Measurements from ENCODE around the gene MRPL2.

MRPL2 gene

DNA sequence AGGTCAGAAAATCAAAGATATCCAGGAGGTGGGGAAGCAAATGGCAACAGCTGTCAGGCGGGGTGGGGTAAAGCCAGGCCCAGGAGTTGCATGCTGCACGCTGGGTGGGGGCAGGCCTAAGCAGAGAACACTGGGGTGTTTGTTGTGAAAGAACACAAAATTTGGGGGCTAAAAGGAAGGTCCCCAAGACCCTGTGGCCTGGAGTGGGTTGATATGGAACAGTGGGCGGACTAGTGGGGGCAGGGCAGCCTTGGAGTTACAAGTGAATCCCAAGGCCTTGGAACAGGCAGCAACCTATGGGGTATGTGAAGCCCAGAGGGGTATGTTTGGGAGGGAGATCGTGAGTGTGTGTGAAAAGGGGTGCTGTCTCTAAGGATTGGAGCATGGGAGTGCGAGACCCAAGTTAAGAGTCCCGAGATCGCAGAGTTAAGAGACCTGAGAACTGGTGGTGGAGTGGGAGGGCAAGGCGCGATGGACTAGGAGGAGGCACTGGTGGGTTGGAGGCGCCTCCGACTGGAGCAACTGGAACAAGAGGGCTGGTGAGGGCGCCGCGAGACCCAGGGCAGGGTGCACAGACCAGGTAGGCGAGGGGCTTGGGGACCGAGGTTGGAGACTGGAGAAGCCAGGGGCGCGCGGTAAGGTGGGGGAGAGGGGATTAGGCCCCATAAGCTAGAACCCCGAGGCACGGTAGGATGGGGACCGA lies 6.2 kb downstream of the MRPL2 start:
- Histone ChIP-seq H3K18ac (ENCODE audit: low read length) (peak overlapping the region; percentile 54), H3K4me1 (ENCODE audit: control insufficient read depth, low read depth, low read length) (peaks cover 4% of the 10 kb centered on the region), H3K56ac (ENCODE audit: low read length) (peak overlapping the region; percentile 94), H3K9ac (ENCODE audit: low read length) (peak overlapping the region; percentile 98), H3K4me3 (ENCODE audit: low read length) (peak overlapping the region; percentile 73), H3K27me3 (ENCODE audit: insufficient read depth, low read length, poor library complexity) (no peaks in the 10 kb centered on the region), H2BK15ac (replicated peaks; ENCODE audit: low read depth) (no peak overlapping the region), H2AK5ac (ENCODE audit: low read length) (peak overlapping the region; percentile 68), H3K36me3 (ENCODE audit: control insufficient read depth, insufficient read depth, low read length) (peaks cover 2% of the 10 kb centered on the region), H3K79me1 (ENCODE audit: low read length) (peaks cover 14% of the 10 kb centered on the region), H4K8ac (ENCODE audit: low read depth, low read length) (no peak overlapping the region), H3K27ac (ENCODE audit: low read depth, low read length) (peak overlapping the region; percentile 81), H2BK120ac (ENCODE audit: low read depth, low read length) (no peak overlapping the region), H2BK5ac (ENCODE audit: low read length) (peak overlapping the region; percentile 90), H4K5ac (ENCODE audit: low read length) (no peak overlapping the region), H3K79me2 (ENCODE audit: control insufficient read depth, insufficient read depth, low read length) (peaks cover 5% of the 10 kb centered on the region), H3K4ac (ENCODE audit: low read depth, low read length) (peak overlapping the region; percentile 95), H3K23ac (ENCODE audit: low read length) (peak overlapping the region; percentile 83), H3K4me2 (ENCODE audit: low read length) (peak overlapping the region; percentile 89)
- WGBS (ENCODE audit: extremely low coverage, insufficient coverage, low lambda C conversion rate): no CpG with 5 or more reads among the region's 22 CpGs
- DNase-seq: peak; percentile 54

- H3K27ac ChIP-seq (ENCODE audit: low read depth, low read length): no peak overlapping the region
- no peak for DNase-seq
- peak overlapping the region; percentile 11 for H2AK5ac ChIP-seq (ENCODE audit: low read length)
- H3K4me2 ChIP-seq (ENCODE audit: low read length): no peak overlapping the region
- H3K79me2 ChIP-seq (ENCODE audit: control insufficient read depth, insufficient read depth, low read length): peaks cover 3% of the 10 kb centered on the region
- H2BK15ac ChIP-seq (replicated peaks; ENCODE audit: low read depth): no peak overlapping the region
- no peak overlapping the region for H2BK5ac ChIP-seq (ENCODE audit: low read length)
- H3K56ac ChIP-seq (ENCODE audit: low read length): peak overlapping the region; percentile 94
- peaks cover 4% of the 10 kb centered on the region for H3K4me1 ChIP-seq (ENCODE audit: control insufficient read depth, low read depth, low read length)
- H3K36me3 ChIP-seq (ENCODE audit: control insufficient read depth, insufficient read depth, low read length): peaks cover 2% of the 10 kb centered on the region
- H2BK120ac ChIP-seq (ENCODE audit: low read depth, low read length): no peak overlapping the region
- H3K9ac ChIP-seq (ENCODE audit: low read length): peak overlapping the region; percentile 98
- no peak overlapping the region for H3K18ac ChIP-seq (ENCODE audit: low read length)
- peak overlapping the region; percentile 55 for H3K23ac ChIP-seq (ENCODE audit: low read length)
- H4K5ac ChIP-seq (ENCODE audit: low read length): no peak overlapping the region
- no peak overlapping the region for H3K4me3 ChIP-seq (ENCODE audit: low read length)
- no peak overlapping the region for H4K8ac ChIP-seq (ENCODE audit: low read depth, low read length)
- H3K4ac ChIP-seq (ENCODE audit: low read depth, low read length): no peak overlapping the region
- no peaks in the 10 kb centered on the region for H3K27me3 ChIP-seq (ENCODE audit: insufficient read depth, low read length, poor library complexity)
- WGBS (ENCODE audit: extremely low coverage, insufficient coverage, low lambda C conversion rate): no CpG with 5 or more reads among the region's 19 CpGs
- H3K79me1 ChIP-seq (ENCODE audit: low read length): peaks cover 12% of the 10 kb centered on the region
These were observed 6.9 kb downstream of the MRPL2 start for GRCh38 chr6:43052225-43052841.

GRCh38 chr6:43050981-43051380 lies 8.3 kb downstream of the MRPL2 start:
- DNase-seq: no peak
- WGBS (ENCODE audit: extremely low coverage, insufficient coverage, low lambda C conversion rate): no CpG with 5 or more reads among the region's 17 CpGs
- Histone ChIP-seq H3K4me1 (ENCODE audit: control insufficient read depth, low read depth, low read length) (peaks cover 4% of the 10 kb centered on the region), H3K36me3 (ENCODE audit: control insufficient read depth, insufficient read depth, low read length) (peaks cover 3% of the 10 kb centered on the region), H4K5ac (ENCODE audit: low read length) (no peak overlapping the region), H3K9ac (ENCODE audit: low read length) (peak overlapping the region; percentile 32), H2AK5ac (ENCODE audit: low read length) (no peak overlapping the region), H3K4ac (ENCODE audit: low read depth, low read length) (no peak overlapping the region), H2BK15ac (replicated peaks; ENCODE audit: low read depth) (no peak overlapping the region), H3K23ac (ENCODE audit: low read length) (no peak overlapping the region), H3K4me2 (ENCODE audit: low read length) (no peak overlapping the region), H3K4me3 (ENCODE audit: low read length) (no peak overlapping the region), H2BK120ac (ENCODE audit: low read depth, low read length) (no peak overlapping the region), H2BK5ac (ENCODE audit: low read length) (no peak overlapping the region), H4K8ac (ENCODE audit: low read depth, low read length) (no peak overlapping the region), H3K27me3 (ENCODE audit: insufficient read depth, low read length, poor library complexity) (no peaks in the 10 kb centered on the region), H3K56ac (ENCODE audit: low read length) (peak overlapping the region; percentile 27), H3K27ac (ENCODE audit: low read depth, low read length) (no peak overlapping the region), H3K18ac (ENCODE audit: low read length) (no peak overlapping the region), H3K79me1 (ENCODE audit: low read length) (peaks cover 12% of the 10 kb centered on the region), H3K79me2 (ENCODE audit: control insufficient read depth, insufficient read depth, low read length) (peaks cover 3% of the 10 kb centered on the region)

- DNase-seq: no peak
- no peak overlapping the region for H4K5ac ChIP-seq (ENCODE audit: low read length)
- no peak overlapping the region for H4K8ac ChIP-seq (ENCODE audit: low read depth, low read length)
- no peaks in the 10 kb centered on the region for H3K27me3 ChIP-seq (ENCODE audit: insufficient read depth, low read length, poor library complexity)
- no peak overlapping the region for H3K4me2 ChIP-seq (ENCODE audit: low read length)
- no peak overlapping the region for H2BK15ac ChIP-seq (replicated peaks; ENCODE audit: low read depth)
- no peak overlapping the region for H3K4ac ChIP-seq (ENCODE audit: low read depth, low read length)
- H3K36me3 ChIP-seq (ENCODE audit: control insufficient read depth, insufficient read depth, low read length): peaks cover 3% of the 10 kb centered on the region
- H3K27ac ChIP-seq (ENCODE audit: low read depth, low read length): no peak overlapping the region
- no CpG with 5 or more reads among the region's 7 CpGs for WGBS (ENCODE audit: extremely low coverage, insufficient coverage, low lambda C conversion rate)
- H3K23ac ChIP-seq (ENCODE audit: low read length): no peak overlapping the region
- peaks cover 3% of the 10 kb centered on the region for H3K79me2 ChIP-seq (ENCODE audit: control insufficient read depth, insufficient read depth, low read length)
- no peak overlapping the region for H3K18ac ChIP-seq (ENCODE audit: low read length)
- H2BK5ac ChIP-seq (ENCODE audit: low read length): no peak overlapping the region
- H3K9ac ChIP-seq (ENCODE audit: low read length): no peak overlapping the region
- H3K79me1 ChIP-seq (ENCODE audit: low read length): peaks cover 11% of the 10 kb centered on the region
- no peak overlapping the region for H3K4me3 ChIP-seq (ENCODE audit: low read length)
- no peak overlapping the region for H2AK5ac ChIP-seq (ENCODE audit: low read length)
- H3K56ac ChIP-seq (ENCODE audit: low read length): no peak overlapping the region
- no peak overlapping the region for H2BK120ac ChIP-seq (ENCODE audit: low read depth, low read length)
- peaks cover 4% of the 10 kb centered on the region for H3K4me1 ChIP-seq (ENCODE audit: control insufficient read depth, low read depth, low read length)
These were observed 11.2 kb downstream of the MRPL2 start for GRCh38 chr6:43047998-43048397.

GRCh38 chr6:43045371-43045930 lies 13.8 kb downstream of the MRPL2 start:
- H3K36me3 ChIP-seq (ENCODE audit: control insufficient read depth, insufficient read depth, low read length): peaks cover 3% of the 10 kb centered on the region
- H3K23ac ChIP-seq (ENCODE audit: low read length): no peak overlapping the region
- H4K5ac ChIP-seq (ENCODE audit: low read length): no peak overlapping the region
- no peak overlapping the region for H3K4me3 ChIP-seq (ENCODE audit: low read length)
- H3K4me2 ChIP-seq (ENCODE audit: low read length): no peak overlapping the region
- no peak overlapping the region for H3K4ac ChIP-seq (ENCODE audit: low read depth, low read length)
- no peak for DNase-seq
- no peak overlapping the region for H2BK120ac ChIP-seq (ENCODE audit: low read depth, low read length)
- H3K56ac ChIP-seq (ENCODE audit: low read length): no peak overlapping the region
- no peak overlapping the region for H2AK5ac ChIP-seq (ENCODE audit: low read length)
- H3K79me1 ChIP-seq (ENCODE audit: low read length): no peaks in the 10 kb centered on the region
- H2BK5ac ChIP-seq (ENCODE audit: low read length): no peak overlapping the region
- no peak overlapping the region for H4K8ac ChIP-seq (ENCODE audit: low read depth, low read length)
- no peak overlapping the region for H3K27ac ChIP-seq (ENCODE audit: low read depth, low read length)
- H3K4me1 ChIP-seq (ENCODE audit: control insufficient read depth, low read depth, low read length): no peaks in the 10 kb centered on the region
- H3K27me3 ChIP-seq (ENCODE audit: insufficient read depth, low read length, poor library complexity): no peaks in the 10 kb centered on the region
- no peak overlapping the region for H3K9ac ChIP-seq (ENCODE audit: low read length)
- no peaks in the 10 kb centered on the region for H3K79me2 ChIP-seq (ENCODE audit: control insufficient read depth, insufficient read depth, low read length)
- H2BK15ac ChIP-seq (replicated peaks; ENCODE audit: low read depth): no peak overlapping the region
- no CpG with 5 or more reads among the region's 11 CpGs for WGBS (ENCODE audit: extremely low coverage, insufficient coverage, low lambda C conversion rate)
- no peak overlapping the region for H3K18ac ChIP-seq (ENCODE audit: low read length)
